Panc1 (cell line): ENCODE data around the gene SCARF2. TPM values are rescaled to one million over a fixed set of nuclear protein-coding genes. Genes with fewer than 3 reads are reported as not detected.

Experiments
- ATAC-seq: fragments of 200-7000 bp; cut with Tn5 transposase; 2 replicates; pipeline ENCODE4 v1.9.1; 2020; ENCODE audit warnings: mild to moderate bottlenecking, moderate library complexity
- BruUV-seq: library from RNA; stranded (reverse); fragments of 400-500 nt; replicated peaks from 2 replicates; lab custom pipeline; 2021; lab: Mats Ljungman, UMichigan
- CTCF ChIA-PET: fragments of 300-600 bp; sonication (Branson Sonifier 250); formaldehyde crosslinking; loops from one replicate; lab custom pipeline; 2022; ENCODE audit warnings: antibody characterized with exemption; lab: Charles Lee
- POLR2A ChIA-PET: fragments of 300-600 bp; sonication (Branson Sonifier 250); formaldehyde crosslinking; loops from one replicate; lab custom pipeline; 2022; ENCODE audit warnings: antibody characterized with exemption; lab: Charles Lee
- DNase-seq: peaks from one replicate; pipeline ENCODE4 v3.0.0-alpha.2; 2010; ENCODE audit warnings: low read depth, low spot score
- H3K27ac ChIP-seq: 2 replicates; pipeline ENCODE4 v1.5.1; 2011; ENCODE audit warnings: mild to moderate bottlenecking, low read length, inconsistent platforms
- H3K27me3 ChIP-seq: fragments of 200-500 bp; sonication (Bioruptor generic); 2 replicates; pipeline ENCODE4 v1.6.0; 2014; ENCODE audit warnings: low read length, inconsistent platforms; ENCODE audit not compliant: control insufficient read depth, insufficient read depth
- H3K36me3 ChIP-seq: fragments of 200-500 bp; sonication (Bioruptor generic); 2 replicates; pipeline ENCODE4 v1.5.1; 2014; ENCODE audit warnings: inconsistent platforms, mild to moderate bottlenecking, low read length, moderate library complexity; ENCODE audit not compliant: control insufficient read depth, insufficient read depth
- H3K4me1 ChIP-seq: 2 replicates; pipeline ENCODE4 v1.5.1; 2011; ENCODE audit warnings: inconsistent platforms, mild to moderate bottlenecking, low read length, moderate library complexity; ENCODE audit not compliant: control insufficient read depth, insufficient read depth
- H3K4me3 ChIP-seq, 2 experiments: 2 replicates each; pipeline ENCODE4 v1.5.1; 2011 to 2012; ENCODE audit warnings: low read depth in 2 of 2, low read length in 2 of 2, mild to moderate bottlenecking in 2 of 2, inconsistent platforms in 1 of 2, moderate library complexity in 1 of 2
- H3K9me3 ChIP-seq: fragments of 200-500 bp; sonication (Bioruptor generic); 2 replicates; pipeline ENCODE4 v1.5.1; 2014; ENCODE audit warnings: low read depth, mild to moderate bottlenecking, inconsistent platforms, low read length, moderate library complexity; ENCODE audit not compliant: control insufficient read depth, insufficient read depth
- POLR2AphosphoS5 ChIP-seq: IDR thresholded peaks from 2 replicates; pipeline ENCODE4 v1.6.1; 2012; ENCODE audit warnings: mild to moderate bottlenecking, low read depth, low read length, moderate library complexity
- SIN3A ChIP-seq: IDR thresholded peaks from 2 replicates; pipeline ENCODE4 v1.6.1; 2012; ENCODE audit warnings: low read depth, mild to moderate bottlenecking, low read length, moderate library complexity, borderline replicate concordance; ENCODE audit not compliant: insufficient read depth
- TCF7L2 ChIP-seq: IDR thresholded peaks from 2 replicates; pipeline ENCODE4 v1.6.1; 2011; ENCODE audit warnings: mild to moderate bottlenecking, low read depth, low read length, inconsistent platforms
- in situ Hi-C: cut with HindIII; loops from 2 replicates; pipeline ENCODE4 v1.10.0; 2016; ENCODE audit warnings: low sequenced_read_pairs, low pct_unique_long_range_greater_than_20kb
- intact Hi-C: fragments of 100-400 bp; cut with micrococcal nuclease; formaldehyde crosslinking; loops from one replicate; pipeline ENCODE4 v1.10.0; 2022; ENCODE audit not compliant: unreplicated experiment
- total RNA-seq: library from RNA; stranded (reverse); gene quantifications from one replicate; pipeline ENCODE4 v1.2.1, GENCODE V29; 2021; ENCODE audit not compliant: unreplicated experiment
- TF ChIP-seq, protein P1 (sequence below): fragments of 450-650 bp; IDR thresholded peaks from 2 replicates; pipeline ENCODE4 v1.5.1; 2017; ENCODE audit warnings: mild to moderate bottlenecking
- TF ChIP-seq, protein P2 (sequence below), 2 experiments: IDR thresholded peaks; 2 replicates each; pipeline ENCODE4 v1.6.1; 2011 to 2012; ENCODE audit warnings: low read depth in 2 of 2, control low read depth in 1 of 2, low read length in 1 of 2, mild to moderate bottlenecking in 1 of 2, moderate library complexity in 1 of 2; ENCODE audit not compliant: insufficient read depth in 1 of 2

The SCARF2 gene
- total RNA-seq, 1 experiment from 2014 or later, result 3.2 TPM

DNA sequence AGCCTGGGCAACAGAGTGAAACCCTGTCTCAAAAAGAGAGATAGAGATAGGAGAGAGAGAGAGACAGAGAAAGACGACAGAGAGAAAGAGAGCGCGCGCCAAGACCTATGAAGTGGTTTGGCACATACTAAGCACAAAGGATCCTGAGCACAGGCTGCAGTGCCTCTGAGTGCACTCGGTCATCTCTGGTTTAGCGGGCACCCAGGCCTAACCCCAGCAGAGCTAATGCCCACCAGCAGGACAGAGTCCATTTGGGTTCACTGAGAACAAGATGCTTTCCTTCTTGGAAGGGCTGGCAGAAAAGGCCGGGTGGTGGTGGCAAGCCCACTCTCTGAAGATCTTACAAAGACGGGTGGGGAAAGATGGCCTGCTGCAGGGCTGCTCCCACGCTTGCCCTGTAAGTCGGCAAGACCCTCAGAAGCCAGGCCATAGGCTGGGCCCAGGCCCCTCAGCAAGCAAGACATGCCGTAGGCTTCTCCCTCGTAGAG lies 3.3 kb downstream of the SCARF2 start:
- Histone ChIP-seq H3K36me3 (no peaks in the 10 kb centered on the region), H3K27ac (no peak overlapping the region), H3K9me3 (no peaks in the 10 kb centered on the region), H3K4me1 (no peaks in the 10 kb centered on the region), H3K4me3 (no peak overlapping the region), H3K27me3 (no peaks in the 10 kb centered on the region)
- in situ Hi-C loops, result no loop called here
- ATAC-seq (no peak), DNase-seq (no peak)
- CTCF ChIA-PET, result no interaction called here
- POLR2A ChIA-PET, result interaction anchor here (0.7 kb wide), 1 partner anchor 123 kb away, joined by 7 read pairs; no protein-coding TSS in a partner anchor
- intact Hi-C loops, result no loop called here
- TF ChIP-seq TCF7L2 (no peak), SIN3A (no peak), POLR2AphosphoS5 (no peak)
- TF ChIP-seq, protein P1, sequence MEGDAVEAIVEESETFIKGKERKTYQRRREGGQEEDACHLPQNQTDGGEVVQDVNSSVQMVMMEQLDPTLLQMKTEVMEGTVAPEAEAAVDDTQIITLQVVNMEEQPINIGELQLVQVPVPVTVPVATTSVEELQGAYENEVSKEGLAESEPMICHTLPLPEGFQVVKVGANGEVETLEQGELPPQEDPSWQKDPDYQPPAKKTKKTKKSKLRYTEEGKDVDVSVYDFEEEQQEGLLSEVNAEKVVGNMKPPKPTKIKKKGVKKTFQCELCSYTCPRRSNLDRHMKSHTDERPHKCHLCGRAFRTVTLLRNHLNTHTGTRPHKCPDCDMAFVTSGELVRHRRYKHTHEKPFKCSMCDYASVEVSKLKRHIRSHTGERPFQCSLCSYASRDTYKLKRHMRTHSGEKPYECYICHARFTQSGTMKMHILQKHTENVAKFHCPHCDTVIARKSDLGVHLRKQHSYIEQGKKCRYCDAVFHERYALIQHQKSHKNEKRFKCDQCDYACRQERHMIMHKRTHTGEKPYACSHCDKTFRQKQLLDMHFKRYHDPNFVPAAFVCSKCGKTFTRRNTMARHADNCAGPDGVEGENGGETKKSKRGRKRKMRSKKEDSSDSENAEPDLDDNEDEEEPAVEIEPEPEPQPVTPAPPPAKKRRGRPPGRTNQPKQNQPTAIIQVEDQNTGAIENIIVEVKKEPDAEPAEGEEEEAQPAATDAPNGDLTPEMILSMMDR, result no peak
- TF ChIP-seq, protein P2, sequence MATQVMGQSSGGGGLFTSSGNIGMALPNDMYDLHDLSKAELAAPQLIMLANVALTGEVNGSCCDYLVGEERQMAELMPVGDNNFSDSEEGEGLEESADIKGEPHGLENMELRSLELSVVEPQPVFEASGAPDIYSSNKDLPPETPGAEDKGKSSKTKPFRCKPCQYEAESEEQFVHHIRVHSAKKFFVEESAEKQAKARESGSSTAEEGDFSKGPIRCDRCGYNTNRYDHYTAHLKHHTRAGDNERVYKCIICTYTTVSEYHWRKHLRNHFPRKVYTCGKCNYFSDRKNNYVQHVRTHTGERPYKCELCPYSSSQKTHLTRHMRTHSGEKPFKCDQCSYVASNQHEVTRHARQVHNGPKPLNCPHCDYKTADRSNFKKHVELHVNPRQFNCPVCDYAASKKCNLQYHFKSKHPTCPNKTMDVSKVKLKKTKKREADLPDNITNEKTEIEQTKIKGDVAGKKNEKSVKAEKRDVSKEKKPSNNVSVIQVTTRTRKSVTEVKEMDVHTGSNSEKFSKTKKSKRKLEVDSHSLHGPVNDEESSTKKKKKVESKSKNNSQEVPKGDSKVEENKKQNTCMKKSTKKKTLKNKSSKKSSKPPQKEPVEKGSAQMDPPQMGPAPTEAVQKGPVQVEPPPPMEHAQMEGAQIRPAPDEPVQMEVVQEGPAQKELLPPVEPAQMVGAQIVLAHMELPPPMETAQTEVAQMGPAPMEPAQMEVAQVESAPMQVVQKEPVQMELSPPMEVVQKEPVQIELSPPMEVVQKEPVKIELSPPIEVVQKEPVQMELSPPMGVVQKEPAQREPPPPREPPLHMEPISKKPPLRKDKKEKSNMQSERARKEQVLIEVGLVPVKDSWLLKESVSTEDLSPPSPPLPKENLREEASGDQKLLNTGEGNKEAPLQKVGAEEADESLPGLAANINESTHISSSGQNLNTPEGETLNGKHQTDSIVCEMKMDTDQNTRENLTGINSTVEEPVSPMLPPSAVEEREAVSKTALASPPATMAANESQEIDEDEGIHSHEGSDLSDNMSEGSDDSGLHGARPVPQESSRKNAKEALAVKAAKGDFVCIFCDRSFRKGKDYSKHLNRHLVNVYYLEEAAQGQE (IDR thresholded peaks at IDR 0.05; ENCODE audit: insufficient read depth in 1 of 2, low read depth in 2 of 2, low read length in 1 of 2), result no peak
- BruUV-seq, result no TSS peak

DNA sequence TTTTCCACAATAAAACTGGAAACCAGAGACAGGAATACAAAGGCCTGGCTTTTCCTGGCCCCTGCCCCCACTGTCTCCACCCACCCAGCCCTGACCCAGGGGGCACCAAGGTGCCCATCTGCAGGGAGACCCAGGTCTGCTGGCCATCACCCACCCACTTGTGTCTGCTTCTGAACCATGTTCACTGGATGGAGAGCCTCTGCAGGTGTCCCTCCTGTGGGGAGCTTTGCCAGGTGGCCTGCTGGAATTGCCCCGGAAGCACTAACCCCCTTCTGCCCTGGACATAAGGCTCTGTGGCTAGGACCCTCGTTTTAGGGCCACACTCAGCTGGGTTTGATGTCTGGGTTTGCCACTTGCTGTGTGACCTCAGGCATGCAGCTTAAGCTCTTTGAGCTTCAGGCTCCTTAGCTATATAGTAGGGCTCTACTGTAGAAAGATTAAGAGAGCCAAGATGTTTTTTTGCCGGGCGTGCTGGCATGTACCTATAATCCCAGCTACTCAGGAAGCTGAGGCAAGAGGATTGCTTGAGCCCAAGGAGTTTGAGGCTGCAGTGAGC lies 3.9 kb downstream of the SCARF2 start:
- CTCF ChIA-PET, result no interaction called here
- DNase-seq (no peak), ATAC-seq (no peak)
- POLR2A ChIA-PET, result interaction anchor here (0.7 kb wide), 1 partner anchor 123 kb away, joined by 7 read pairs; no protein-coding TSS in a partner anchor
- intact Hi-C loops (no loop called here), in situ Hi-C loops (no loop called here)
- no peaks in the 10 kb centered on the region for H3K4me1 ChIP-seq
- H3K27ac ChIP-seq, result no peak overlapping the region
- H3K36me3 ChIP-seq, result no peaks in the 10 kb centered on the region
- BruUV-seq, result no TSS peak
- no peaks in the 10 kb centered on the region for H3K27me3 ChIP-seq
- H3K4me3 ChIP-seq, result no peak overlapping the region
- TF ChIP-seq, protein P1, result no peak
- TF ChIP-seq TCF7L2 (no peak), SIN3A (no peak), POLR2AphosphoS5 (no peak)
- TF ChIP-seq, protein P2 (IDR thresholded peaks at IDR 0.05; ENCODE audit: insufficient read depth in 1 of 2, low read depth in 2 of 2, low read length in 1 of 2), result no peak
- H3K9me3 ChIP-seq, result no peaks in the 10 kb centered on the region
